ENCODE data around the gene GPR31. TPM values are rescaled to one million over a fixed set of nuclear protein-coding genes. Genes with fewer than 3 reads are reported as not detected.

GPR31 gene
- polyA plus RNA-seq, 1 donor from 2014 or later: not detected

DNA sequence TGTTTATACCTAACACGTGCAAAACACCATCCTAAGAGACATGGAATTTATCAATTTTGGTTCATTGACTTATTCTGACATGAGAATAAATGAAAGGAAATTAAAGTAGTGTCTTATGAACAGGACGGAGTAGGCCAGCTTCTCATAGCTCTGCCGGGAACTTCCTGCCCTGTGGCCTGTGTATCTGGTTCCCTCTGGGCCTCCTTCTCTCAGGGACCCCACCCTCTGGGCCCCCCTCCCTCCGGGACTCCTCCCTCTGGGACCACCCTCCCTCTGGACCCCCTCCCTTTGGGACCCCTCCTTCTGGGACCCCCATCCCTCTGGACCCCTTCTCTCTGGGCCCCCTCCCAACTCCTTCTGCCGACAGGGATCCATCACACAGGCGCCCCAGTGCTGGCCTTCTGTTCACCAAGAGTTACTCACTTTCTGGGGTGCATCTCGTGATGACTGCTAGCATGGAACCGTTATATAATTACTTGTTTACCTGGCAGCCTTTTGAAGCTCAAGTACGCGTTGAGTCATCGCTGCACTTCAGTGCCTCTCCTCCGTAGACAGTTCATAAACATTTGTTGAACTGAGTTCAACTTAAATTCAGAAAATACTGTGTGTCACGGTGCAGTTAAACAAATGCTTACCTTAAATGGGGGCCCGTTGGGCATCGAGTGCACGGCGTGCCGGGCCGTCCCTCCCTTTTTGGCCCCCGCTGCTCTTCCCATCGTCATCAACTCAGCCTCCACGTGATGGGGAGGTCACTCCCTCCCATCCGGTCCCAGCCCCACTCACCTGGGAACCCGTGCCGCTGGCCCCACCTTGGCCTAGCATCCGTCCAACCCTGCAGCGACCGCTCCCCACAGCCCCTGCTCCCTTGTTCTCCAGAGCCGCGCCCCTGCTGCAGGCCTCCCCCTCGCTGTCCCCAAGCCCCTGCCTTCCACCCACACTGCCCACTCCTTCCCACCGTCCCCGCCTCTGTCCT is 26.8 kb downstream of the GPR31 start:
- TF ChIP-seq EZH2 (IDR thresholded peaks at IDR 0.05; ENCODE audit: borderline replicate concordance, insufficient read depth, low read length, poor library complexity, severe bottlenecking): no peak
- no peak for TF ChIP-seq TAF1 (IDR thresholded peaks at IDR 0.05; ENCODE audit: low read depth)
- TF ChIP-seq MXI1 (conservative IDR thresholded peaks at IDR 0.05; ENCODE audit: poor library complexity, severe bottlenecking): no peak
- TF ChIP-seq, protein P1, sequence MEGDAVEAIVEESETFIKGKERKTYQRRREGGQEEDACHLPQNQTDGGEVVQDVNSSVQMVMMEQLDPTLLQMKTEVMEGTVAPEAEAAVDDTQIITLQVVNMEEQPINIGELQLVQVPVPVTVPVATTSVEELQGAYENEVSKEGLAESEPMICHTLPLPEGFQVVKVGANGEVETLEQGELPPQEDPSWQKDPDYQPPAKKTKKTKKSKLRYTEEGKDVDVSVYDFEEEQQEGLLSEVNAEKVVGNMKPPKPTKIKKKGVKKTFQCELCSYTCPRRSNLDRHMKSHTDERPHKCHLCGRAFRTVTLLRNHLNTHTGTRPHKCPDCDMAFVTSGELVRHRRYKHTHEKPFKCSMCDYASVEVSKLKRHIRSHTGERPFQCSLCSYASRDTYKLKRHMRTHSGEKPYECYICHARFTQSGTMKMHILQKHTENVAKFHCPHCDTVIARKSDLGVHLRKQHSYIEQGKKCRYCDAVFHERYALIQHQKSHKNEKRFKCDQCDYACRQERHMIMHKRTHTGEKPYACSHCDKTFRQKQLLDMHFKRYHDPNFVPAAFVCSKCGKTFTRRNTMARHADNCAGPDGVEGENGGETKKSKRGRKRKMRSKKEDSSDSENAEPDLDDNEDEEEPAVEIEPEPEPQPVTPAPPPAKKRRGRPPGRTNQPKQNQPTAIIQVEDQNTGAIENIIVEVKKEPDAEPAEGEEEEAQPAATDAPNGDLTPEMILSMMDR (IDR thresholded peaks at IDR 0.05; ENCODE audit: poor library complexity, severe bottlenecking): no peak
- TF ChIP-seq EP300 (conservative IDR thresholded peaks at IDR 0.05; ENCODE audit: poor library complexity, severe bottlenecking): no peak
- no peak for TF ChIP-seq RAD21 (conservative IDR thresholded peaks at IDR 0.05)
- Histone ChIP-seq H3F3A (ENCODE audit: insufficient read depth, low read length, poor library complexity, severe bottlenecking) (no peaks in the 10 kb centered on the region), H3K27ac (ENCODE audit: low read length) (no peak overlapping the region), H4K20me1 (ENCODE audit: insufficient read depth) (no peaks in the 10 kb centered on the region), H2AFZ (ENCODE audit: low read depth, low read length) (no peak overlapping the region), H3K4me3 (ENCODE audit: low read length) (no peak overlapping the region), H3K9ac (ENCODE audit: low read length) (no peak overlapping the region), H3K27me3 (ENCODE audit: insufficient read depth, low read depth, low read length) (no peaks in the 10 kb centered on the region), H3K36me3 (ENCODE audit: insufficient read depth, low read length) (no peaks in the 10 kb centered on the region), H3K4me2 (ENCODE audit: low read length) (no peak overlapping the region), H3K9me2 (ENCODE audit: insufficient read depth, low read length) (no peaks in the 10 kb centered on the region), H3K79me2 (replicated peaks; ENCODE audit: insufficient read depth, low read length) (no peaks in the 10 kb centered on the region), H3K9me3 (ENCODE audit: low read length) (no peaks in the 10 kb centered on the region)

DNA sequence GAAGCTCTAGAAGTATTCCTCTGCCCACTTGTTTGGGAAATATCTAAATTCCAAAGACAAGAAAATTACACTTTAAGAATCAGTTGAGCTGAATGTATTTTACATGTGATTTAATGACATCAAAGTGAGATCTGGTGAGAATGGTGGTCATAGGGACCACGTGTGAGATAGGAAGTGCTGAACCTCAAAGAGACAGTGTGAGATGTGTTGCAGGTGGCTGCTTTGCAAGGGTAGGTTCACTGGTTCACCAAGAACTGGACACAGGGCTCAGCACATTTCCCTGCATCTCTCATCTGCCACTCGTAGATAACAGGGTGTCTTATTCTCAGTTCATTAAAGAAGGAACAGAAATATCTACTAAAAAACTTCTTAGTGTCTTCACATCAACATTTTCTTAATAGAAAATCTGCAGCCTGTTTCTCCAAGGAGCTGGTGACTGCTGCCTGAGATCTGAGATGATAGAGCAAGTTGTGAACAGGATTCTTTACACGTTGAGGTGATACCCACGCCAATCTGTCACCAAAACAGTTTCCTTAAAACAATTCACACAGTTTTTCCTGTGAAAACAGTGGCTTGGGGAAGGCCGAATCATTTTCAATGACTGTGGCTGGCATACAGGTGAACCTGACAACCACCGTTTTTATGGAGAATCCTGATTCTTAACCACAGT is 27.6 kb downstream of the GPR31 start:
- H3K36me3 ChIP-seq (ENCODE audit: insufficient read depth, low read length): no peaks in the 10 kb centered on the region
- H3K27ac ChIP-seq (ENCODE audit: low read length): no peak overlapping the region
- no peak for TF ChIP-seq POLR2AphosphoS5 (IDR thresholded peaks at IDR 0.05)
- H3K27me3 ChIP-seq (ENCODE audit: insufficient read depth, low read depth, low read length): no peaks in the 10 kb centered on the region
- no peak overlapping the region for H3K4me2 ChIP-seq (ENCODE audit: low read length)
- H3F3A ChIP-seq (ENCODE audit: insufficient read depth, low read length, poor library complexity, severe bottlenecking): no peaks in the 10 kb centered on the region
- no peaks in the 10 kb centered on the region for H3K79me2 ChIP-seq (replicated peaks; ENCODE audit: insufficient read depth, low read length)
- no peak overlapping the region for H3K9ac ChIP-seq (ENCODE audit: low read length)
- H3K9me3 ChIP-seq (ENCODE audit: low read length): no peaks in the 10 kb centered on the region
- H3K9me2 ChIP-seq (ENCODE audit: insufficient read depth, low read length): no peaks in the 10 kb centered on the region
- no peaks in the 10 kb centered on the region for H4K20me1 ChIP-seq (ENCODE audit: insufficient read depth)
- H2AFZ ChIP-seq (ENCODE audit: low read depth, low read length): no peak overlapping the region
- no peak overlapping the region for H3K4me3 ChIP-seq (ENCODE audit: low read length)

DNA sequence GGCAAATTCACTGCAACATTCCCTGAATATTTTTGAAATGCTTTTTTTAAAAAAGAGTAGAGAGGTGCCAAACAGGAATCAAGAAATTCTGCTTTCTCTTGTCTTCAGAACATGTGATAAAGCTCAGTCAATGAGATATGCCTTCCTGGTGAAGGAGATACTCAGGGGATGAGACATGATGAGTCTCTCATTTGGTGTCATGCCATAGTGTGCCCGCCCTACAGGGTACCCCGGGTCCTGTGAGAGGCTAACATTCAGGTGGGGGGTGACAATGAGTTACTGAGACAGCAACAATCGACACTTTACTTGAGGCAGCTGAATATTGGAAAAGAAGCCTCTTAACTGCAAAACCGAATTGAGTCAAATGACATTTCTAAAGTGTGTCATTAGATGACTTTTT is 28.2 kb downstream of the GPR31 start:
- H4K20me1 ChIP-seq (ENCODE audit: insufficient read depth): no peaks in the 10 kb centered on the region
- no peak overlapping the region for H2AFZ ChIP-seq (ENCODE audit: low read depth, low read length)
- no peaks in the 10 kb centered on the region for H3K79me2 ChIP-seq (replicated peaks; ENCODE audit: insufficient read depth, low read length)
- no peak overlapping the region for H3K9ac ChIP-seq (ENCODE audit: low read length)
- TF ChIP-seq MXI1 (conservative IDR thresholded peaks at IDR 0.05; ENCODE audit: poor library complexity, severe bottlenecking) (no peak), RAD21 (conservative IDR thresholded peaks at IDR 0.05) (no peak), POLR2AphosphoS5 (IDR thresholded peaks at IDR 0.05) (no peak), EP300 (conservative IDR thresholded peaks at IDR 0.05; ENCODE audit: poor library complexity, severe bottlenecking) (no peak), EZH2 (IDR thresholded peaks at IDR 0.05; ENCODE audit: borderline replicate concordance, insufficient read depth, low read length, poor library complexity, severe bottlenecking) (no peak), TAF1 (IDR thresholded peaks at IDR 0.05; ENCODE audit: low read depth) (no peak), SMC3 (conservative IDR thresholded peaks at IDR 0.05; ENCODE audit: poor library complexity) (no peak)
- TF ChIP-seq, protein P1 (IDR thresholded peaks at IDR 0.05; ENCODE audit: poor library complexity, severe bottlenecking): no peak
- TF ChIP-seq, protein P2, sequence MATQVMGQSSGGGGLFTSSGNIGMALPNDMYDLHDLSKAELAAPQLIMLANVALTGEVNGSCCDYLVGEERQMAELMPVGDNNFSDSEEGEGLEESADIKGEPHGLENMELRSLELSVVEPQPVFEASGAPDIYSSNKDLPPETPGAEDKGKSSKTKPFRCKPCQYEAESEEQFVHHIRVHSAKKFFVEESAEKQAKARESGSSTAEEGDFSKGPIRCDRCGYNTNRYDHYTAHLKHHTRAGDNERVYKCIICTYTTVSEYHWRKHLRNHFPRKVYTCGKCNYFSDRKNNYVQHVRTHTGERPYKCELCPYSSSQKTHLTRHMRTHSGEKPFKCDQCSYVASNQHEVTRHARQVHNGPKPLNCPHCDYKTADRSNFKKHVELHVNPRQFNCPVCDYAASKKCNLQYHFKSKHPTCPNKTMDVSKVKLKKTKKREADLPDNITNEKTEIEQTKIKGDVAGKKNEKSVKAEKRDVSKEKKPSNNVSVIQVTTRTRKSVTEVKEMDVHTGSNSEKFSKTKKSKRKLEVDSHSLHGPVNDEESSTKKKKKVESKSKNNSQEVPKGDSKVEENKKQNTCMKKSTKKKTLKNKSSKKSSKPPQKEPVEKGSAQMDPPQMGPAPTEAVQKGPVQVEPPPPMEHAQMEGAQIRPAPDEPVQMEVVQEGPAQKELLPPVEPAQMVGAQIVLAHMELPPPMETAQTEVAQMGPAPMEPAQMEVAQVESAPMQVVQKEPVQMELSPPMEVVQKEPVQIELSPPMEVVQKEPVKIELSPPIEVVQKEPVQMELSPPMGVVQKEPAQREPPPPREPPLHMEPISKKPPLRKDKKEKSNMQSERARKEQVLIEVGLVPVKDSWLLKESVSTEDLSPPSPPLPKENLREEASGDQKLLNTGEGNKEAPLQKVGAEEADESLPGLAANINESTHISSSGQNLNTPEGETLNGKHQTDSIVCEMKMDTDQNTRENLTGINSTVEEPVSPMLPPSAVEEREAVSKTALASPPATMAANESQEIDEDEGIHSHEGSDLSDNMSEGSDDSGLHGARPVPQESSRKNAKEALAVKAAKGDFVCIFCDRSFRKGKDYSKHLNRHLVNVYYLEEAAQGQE (IDR thresholded peaks at IDR 0.05; ENCODE audit: borderline replicate concordance): no peak
- no peak overlapping the region for H3K27ac ChIP-seq (ENCODE audit: low read length)
- no peaks in the 10 kb centered on the region for H3K9me2 ChIP-seq (ENCODE audit: insufficient read depth, low read length)
- no peak overlapping the region for H3K4me3 ChIP-seq (ENCODE audit: low read length)
- H3F3A ChIP-seq (ENCODE audit: insufficient read depth, low read length, poor library complexity, severe bottlenecking): no peaks in the 10 kb centered on the region
- H3K27me3 ChIP-seq (ENCODE audit: insufficient read depth, low read depth, low read length): no peaks in the 10 kb centered on the region
- no peaks in the 10 kb centered on the region for H3K9me3 ChIP-seq (ENCODE audit: low read length)
- H3K36me3 ChIP-seq (ENCODE audit: insufficient read depth, low read length): no peaks in the 10 kb centered on the region
- no peak overlapping the region for H3K4me2 ChIP-seq (ENCODE audit: low read length)
